ENCODE results near the gene STXBP4. TPM values are rescaled to one million over a fixed set of nuclear protein-coding genes. Genes with fewer than 3 reads are reported as not detected.

Gene STXBP4
- total and polyA plus RNA-seq, 3 donors from 2014 or later = 4.7 to 25.8 (median 19.3) TPM

DNA sequence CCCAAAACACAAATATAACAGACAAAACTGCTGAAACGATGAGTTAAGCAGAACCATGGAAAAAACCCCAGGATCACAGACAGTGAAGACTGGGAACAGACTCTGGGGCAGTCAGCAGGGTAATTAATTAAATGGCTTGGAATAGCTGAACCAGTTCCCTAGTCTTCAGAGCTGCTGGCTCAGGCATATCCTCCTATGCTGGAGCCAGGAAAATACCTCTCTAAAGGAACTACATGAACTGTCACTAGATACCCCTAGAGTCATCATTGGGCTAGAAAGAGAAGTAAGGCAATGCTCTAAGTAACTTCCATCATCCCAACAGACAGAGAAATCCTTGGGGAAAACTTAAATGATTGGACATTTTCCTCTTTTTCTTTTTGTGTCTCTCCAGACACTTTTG, 113.0 kb downstream of the STXBP4 start:
- Histone ChIP-seq H3K36me3 (ENCODE audit: low read depth, missing control alignments) (no peaks in the 10 kb centered on the region), H3K27ac (no peak overlapping the region), H3K27me3 (no peaks in the 10 kb centered on the region), H3K9me3 (no peaks in the 10 kb centered on the region), H3K4me1 (no peaks in the 10 kb centered on the region), H3K4me3 (no peak overlapping the region)
- no peak for TF ChIP-seq POLR2A (IDR thresholded peaks at IDR 0.05)
- TF ChIP-seq, protein P1, sequence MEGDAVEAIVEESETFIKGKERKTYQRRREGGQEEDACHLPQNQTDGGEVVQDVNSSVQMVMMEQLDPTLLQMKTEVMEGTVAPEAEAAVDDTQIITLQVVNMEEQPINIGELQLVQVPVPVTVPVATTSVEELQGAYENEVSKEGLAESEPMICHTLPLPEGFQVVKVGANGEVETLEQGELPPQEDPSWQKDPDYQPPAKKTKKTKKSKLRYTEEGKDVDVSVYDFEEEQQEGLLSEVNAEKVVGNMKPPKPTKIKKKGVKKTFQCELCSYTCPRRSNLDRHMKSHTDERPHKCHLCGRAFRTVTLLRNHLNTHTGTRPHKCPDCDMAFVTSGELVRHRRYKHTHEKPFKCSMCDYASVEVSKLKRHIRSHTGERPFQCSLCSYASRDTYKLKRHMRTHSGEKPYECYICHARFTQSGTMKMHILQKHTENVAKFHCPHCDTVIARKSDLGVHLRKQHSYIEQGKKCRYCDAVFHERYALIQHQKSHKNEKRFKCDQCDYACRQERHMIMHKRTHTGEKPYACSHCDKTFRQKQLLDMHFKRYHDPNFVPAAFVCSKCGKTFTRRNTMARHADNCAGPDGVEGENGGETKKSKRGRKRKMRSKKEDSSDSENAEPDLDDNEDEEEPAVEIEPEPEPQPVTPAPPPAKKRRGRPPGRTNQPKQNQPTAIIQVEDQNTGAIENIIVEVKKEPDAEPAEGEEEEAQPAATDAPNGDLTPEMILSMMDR (IDR thresholded peaks at IDR 0.05) = no peak
- intact Hi-C loops (cut with DNase I; ENCODE audit: low total_unique reads) = no loop called here
- WGBS, 2 donors = 83% methylated on average over 1 of the region's 1 CpG
- no peak for DNase-seq

DNA sequence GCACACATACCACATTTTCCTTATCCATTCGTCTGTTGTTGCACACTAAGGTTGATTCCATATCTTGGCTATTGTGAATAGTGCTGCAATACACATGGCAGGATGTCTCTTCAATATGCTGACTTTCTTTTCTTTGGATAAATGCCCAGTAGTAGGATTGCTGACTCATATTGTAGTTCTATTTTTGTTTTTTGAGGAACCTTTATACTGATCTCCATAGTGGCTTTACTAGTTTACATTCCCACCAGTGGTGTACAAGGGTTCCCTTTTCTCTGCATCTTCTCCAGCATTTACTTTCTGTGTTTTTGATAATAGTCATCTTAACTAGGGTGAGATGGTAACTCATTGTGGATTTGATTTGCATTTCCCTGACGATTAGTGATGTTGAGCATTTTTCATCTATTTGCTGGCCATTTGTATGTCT, 118.1 kb downstream of the STXBP4 start:
- 69 to 82% methylated on average over 2 of the region's 2 CpGs for WGBS, 2 donors
- intact Hi-C loops (cut with DNase I; ENCODE audit: low total_unique reads) = no loop called here

DNA sequence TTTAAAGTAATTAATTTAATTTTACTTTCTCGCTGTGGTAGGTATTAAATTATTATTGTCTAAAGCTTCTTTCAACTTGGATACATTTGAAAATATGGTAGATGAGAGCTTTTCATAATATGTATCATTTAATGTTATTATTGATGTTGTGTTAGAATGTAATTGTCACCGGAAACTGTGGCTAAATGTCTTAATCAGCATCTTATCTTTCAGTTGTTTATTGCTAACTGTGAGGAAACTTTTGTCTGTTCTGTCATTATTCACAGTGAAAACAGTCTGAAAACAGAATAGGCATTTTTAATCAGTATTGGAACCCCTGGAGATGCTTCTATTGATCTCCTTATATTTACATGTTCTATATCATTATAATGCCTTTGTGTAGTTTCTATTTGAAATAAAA, 120.7 kb downstream of the STXBP4 start:
- Histone ChIP-seq H3K27ac (no peak overlapping the region), H3K9me3 (no peaks in the 10 kb centered on the region), H3K4me1 (no peaks in the 10 kb centered on the region), H3K36me3 (ENCODE audit: low read depth, missing control alignments) (no peaks in the 10 kb centered on the region), H3K27me3 (no peaks in the 10 kb centered on the region), H3K4me3 (no peak overlapping the region)
- TF ChIP-seq POLR2A (IDR thresholded peaks at IDR 0.05) = no peak
- WGBS, 2 donors = 86 to 91% methylated on average over 2 of the region's 2 CpGs
- DNase-seq = no peak
- intact Hi-C loops (cut with DNase I; ENCODE audit: low total_unique reads) = no loop called here

More for the DNA sequence above, 118.1 kb downstream of the STXBP4 start:
- no peaks in the 10 kb centered on the region for H3K27me3 ChIP-seq
- no peak overlapping the region for H3K4me3 ChIP-seq
- H3K9me3 ChIP-seq = no peaks in the 10 kb centered on the region
- H3K27ac ChIP-seq = no peak overlapping the region
- DNase-seq = no peak
- no peaks in the 10 kb centered on the region for H3K36me3 ChIP-seq (ENCODE audit: low read depth, missing control alignments)
- no peak for TF ChIP-seq POLR2A (IDR thresholded peaks at IDR 0.05)
- TF ChIP-seq, protein P1 (IDR thresholded peaks at IDR 0.05) = no peak
- H3K4me1 ChIP-seq = no peaks in the 10 kb centered on the region

DNA sequence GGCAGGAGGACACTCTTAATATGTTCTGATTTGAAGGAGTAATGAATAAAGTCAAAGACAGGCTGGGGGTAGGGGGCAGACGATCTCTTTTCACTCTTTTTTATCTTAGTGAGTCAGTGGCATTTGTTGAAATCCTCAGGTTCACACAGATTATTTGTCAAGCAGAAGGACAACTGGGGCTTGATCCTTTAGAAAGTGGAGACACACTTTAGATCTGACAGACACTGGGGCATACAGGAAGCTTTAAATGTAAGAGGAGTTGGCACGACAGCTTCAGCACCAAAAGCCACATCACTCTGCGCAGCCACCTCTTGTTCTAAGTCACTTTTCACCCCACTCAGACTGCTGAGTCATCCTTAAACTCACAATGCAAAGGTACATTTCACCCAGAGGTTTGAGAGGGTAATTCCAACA, 121.5 kb downstream of the STXBP4 start:
- H3K36me3 ChIP-seq (ENCODE audit: low read depth, missing control alignments) = no peaks in the 10 kb centered on the region
- H3K4me3 ChIP-seq = no peak overlapping the region
- H3K27ac ChIP-seq = no peak overlapping the region
- no peaks in the 10 kb centered on the region for H3K4me1 ChIP-seq
- no peaks in the 10 kb centered on the region for H3K27me3 ChIP-seq
- DNase-seq = no peak
- intact Hi-C loops (cut with DNase I; ENCODE audit: low total_unique reads) = loop anchor here (2.0 kb wide), 1 partner anchor 15 kb away; no protein-coding TSS in a partner anchor
- TF ChIP-seq, protein P1 (IDR thresholded peaks at IDR 0.05) = no peak
- TF ChIP-seq POLR2A (IDR thresholded peaks at IDR 0.05) = no peak
- 79 to 89% methylated on average over 3 of the region's 3 CpGs for WGBS, 2 donors
- no peaks in the 10 kb centered on the region for H3K9me3 ChIP-seq

DNA sequence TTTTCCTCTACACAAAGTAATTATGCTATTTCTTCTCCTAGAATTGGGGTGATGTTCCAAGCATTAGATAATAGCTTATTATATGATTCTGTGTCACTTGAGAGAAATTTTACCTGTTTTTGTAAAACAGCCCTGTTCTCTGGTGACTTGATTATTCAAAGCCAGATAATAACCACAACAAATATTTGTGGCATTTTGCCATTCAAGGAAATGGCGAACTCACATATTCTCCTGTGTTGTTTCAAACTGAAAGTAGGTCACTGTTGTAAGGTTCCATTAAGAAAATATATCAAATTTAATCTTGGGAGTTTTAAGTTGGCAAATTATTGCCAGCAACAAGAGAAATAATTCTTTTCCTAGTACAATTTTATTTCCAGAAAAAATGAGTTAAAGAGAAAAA, 124.8 kb downstream of the STXBP4 start:
- no peak for DNase-seq
- Histone ChIP-seq H3K27ac (no peak overlapping the region), H3K9me3 (no peaks in the 10 kb centered on the region), H3K4me1 (no peaks in the 10 kb centered on the region), H3K4me3 (no peak overlapping the region), H3K27me3 (no peaks in the 10 kb centered on the region), H3K36me3 (ENCODE audit: low read depth, missing control alignments) (no peaks in the 10 kb centered on the region)
- TF ChIP-seq, protein P1 (IDR thresholded peaks at IDR 0.05) = no peak
- TF ChIP-seq POLR2A (IDR thresholded peaks at IDR 0.05) = no peak
- WGBS, 2 donors = 45 to 55% methylated on average over 1 of the region's 1 CpG
- intact Hi-C loops (cut with DNase I; ENCODE audit: low total_unique reads) = no loop called here
